H9 (cell line): ENCODE measurements around the gene ARID3A. TPM values are rescaled to one million over a fixed set of nuclear protein-coding genes. Genes with fewer than 3 reads are reported as not detected.
A peak's percentile ranks its signal among the peaks of the same experiment; 100 is the strongest.

Experiments
- DNase-seq: peaks from one replicate; pipeline ENCODE4 v3.0.0-alpha.2; 2017
- H2AFZ ChIP-seq: one replicate; pipeline ENCODE4 v1.6.1; 2013; ENCODE audit warnings: mild to moderate bottlenecking, low read length, control low read depth, moderate library complexity
- H2AK5ac ChIP-seq: 2 replicates; pipeline ENCODE4 v1.6.1; 2013; ENCODE audit warnings: low read length, control low read depth, mixed read lengths; ENCODE audit not compliant: insufficient read length
- H2BK120ac ChIP-seq: one replicate; pipeline ENCODE4 v1.6.1; 2013; ENCODE audit warnings: low read depth, mild to moderate bottlenecking, low read length, control low read depth, inconsistent platforms; ENCODE audit not compliant: poor library complexity, severe bottlenecking
- H2BK12ac ChIP-seq: 2 replicates; pipeline ENCODE4 v1.6.1; 2013; ENCODE audit warnings: low read length, control low read depth, mixed read lengths, low read depth; ENCODE audit not compliant: insufficient read length
- H2BK15ac ChIP-seq: 2 replicates; pipeline ENCODE4 v1.6.1; 2013; ENCODE audit warnings: low read depth, low read length, control low read depth
- H2BK20ac ChIP-seq: one replicate; pipeline ENCODE4 v1.6.1; 2013; ENCODE audit warnings: low read depth, mild to moderate bottlenecking, low read length, control low read depth, inconsistent platforms; ENCODE audit not compliant: poor library complexity, severe bottlenecking
- H2BK5ac ChIP-seq: 2 replicates; pipeline ENCODE4 v1.6.1; 2013; ENCODE audit warnings: low read length, control low read depth, mixed read lengths; ENCODE audit not compliant: insufficient read length
- H3K14ac ChIP-seq: 2 replicates; pipeline ENCODE4 v1.6.1; 2013; ENCODE audit warnings: low read length, control low read depth; ENCODE audit not compliant: insufficient read depth
- H3K18ac ChIP-seq: 2 replicates; pipeline ENCODE4 v1.6.1; 2013; ENCODE audit warnings: low read depth, mild to moderate bottlenecking, mixed read lengths, low read length, control low read depth; ENCODE audit not compliant: insufficient read length
- H3K23ac ChIP-seq: 2 replicates; pipeline ENCODE4 v1.6.1; 2013; ENCODE audit warnings: low read length, control low read depth, mixed read lengths, low read depth; ENCODE audit not compliant: insufficient read length
- H3K23me2 ChIP-seq: 2 replicates; pipeline ENCODE4 v1.6.1; 2013; ENCODE audit warnings: low read depth, mild to moderate bottlenecking, mixed read lengths, low read length, control low read depth; ENCODE audit not compliant: insufficient read length, poor library complexity, severe bottlenecking
- H3K27ac ChIP-seq: 2 replicates; pipeline ENCODE4 v1.5.1; 2013; ENCODE audit warnings: low read length, control low read depth, mixed read lengths, low read depth; ENCODE audit not compliant: insufficient read length
- H3K27me3 ChIP-seq: 2 replicates; pipeline ENCODE4 v1.6.1; 2013; ENCODE audit warnings: low read length, control low read depth, inconsistent platforms; ENCODE audit not compliant: insufficient read depth
- H3K4ac ChIP-seq: 2 replicates; pipeline ENCODE4 v1.6.1; 2013; ENCODE audit warnings: low read depth, mild to moderate bottlenecking, control low read depth, inconsistent platforms, low read length, moderate library complexity
- H3K4me1 ChIP-seq: 2 replicates; pipeline ENCODE4 v1.6.1; 2013; ENCODE audit warnings: low read length, control low read depth, inconsistent platforms; ENCODE audit not compliant: insufficient read depth
- H3K4me2 ChIP-seq: 2 replicates; pipeline ENCODE4 v1.6.1; 2013; ENCODE audit warnings: low read length, control low read depth, mixed read lengths; ENCODE audit not compliant: insufficient read length, insufficient read depth
- H3K56ac ChIP-seq: 2 replicates; pipeline ENCODE4 v1.6.1; 2013; ENCODE audit warnings: low read depth, mild to moderate bottlenecking, mixed read lengths, low read length, control low read depth; ENCODE audit not compliant: insufficient read length
- H3K79me1 ChIP-seq: 2 replicates; pipeline ENCODE4 v1.6.1; 2013; ENCODE audit warnings: low read depth, mild to moderate bottlenecking, moderate library complexity, low read length, control low read depth, inconsistent platforms; ENCODE audit not compliant: insufficient read depth, poor library complexity, severe bottlenecking
- H3K79me2 ChIP-seq: 2 replicates; pipeline ENCODE4 v1.6.1; 2013; ENCODE audit warnings: low read length, control low read depth, inconsistent platforms; ENCODE audit not compliant: insufficient read depth
- H3K9ac ChIP-seq: 2 replicates; pipeline ENCODE4 v1.6.1; 2013; ENCODE audit warnings: low read length, control low read depth, mixed read lengths; ENCODE audit not compliant: insufficient read length; ENCODE audit errors: extremely low read depth
- H3K9me3 ChIP-seq: one replicate; pipeline ENCODE4 v1.6.1; 2013; ENCODE audit warnings: low read depth, low read length, inconsistent platforms; ENCODE audit not compliant: control insufficient read depth
- H3T11ph ChIP-seq: one replicate; pipeline ENCODE4 v1.6.1; 2013; ENCODE audit warnings: mild to moderate bottlenecking, low read length, control low read depth, inconsistent platforms
- H4K20me1 ChIP-seq: one replicate; pipeline ENCODE4 v1.6.1; 2013; ENCODE audit not compliant: control insufficient read depth, insufficient read length, insufficient read depth
- H4K5ac ChIP-seq: 2 replicates; pipeline ENCODE4 v1.6.1; 2013; ENCODE audit warnings: low read depth, mild to moderate bottlenecking, mixed read lengths, low read length, control low read depth; ENCODE audit not compliant: insufficient read length
- H4K8ac ChIP-seq: replicated peaks from 2 replicates; pipeline ENCODE4 v1.6.1; 2013; ENCODE audit warnings: low read length, control low read depth, mixed read lengths, low read depth; ENCODE audit not compliant: insufficient read length
- H4K91ac ChIP-seq: 2 replicates; pipeline ENCODE4 v1.6.1; 2013; ENCODE audit warnings: low read depth, mild to moderate bottlenecking, moderate library complexity, mixed read lengths, low read length, control low read depth; ENCODE audit not compliant: insufficient read length
- H3K27ac Mint-ChIP-seq, 3 experiments: 2 replicates in 2 of 3; 3 replicates in 1 of 3; pipeline ENCODE4 v1.8.0; 2020 to 2021; ENCODE audit warnings: mixed read lengths in 3 of 3, mild to moderate bottlenecking in 1 of 3, moderate library complexity in 1 of 3
- H3K27me3 Mint-ChIP-seq: 2 replicates; pipeline ENCODE4 v1.8.0; 2021; ENCODE audit warnings: low read depth, mild to moderate bottlenecking, moderate library complexity, mixed read lengths
- H3K36me3 Mint-ChIP-seq, 3 experiments: 2 replicates in 2 of 3; 3 replicates in 1 of 3; pipeline ENCODE4 v1.8.0; 2020 to 2021; ENCODE audit warnings: low read depth in 3 of 3, mixed read lengths in 3 of 3; ENCODE audit not compliant: insufficient read depth in 1 of 3
- H3K4me1 Mint-ChIP-seq, 2 experiments: 2 replicates each; pipeline ENCODE4 v1.8.0; 2020; ENCODE audit warnings: mixed read lengths in 2 of 2
- H3K4me3 Mint-ChIP-seq, 2 experiments: 2 replicates in 1 of 2; 3 replicates in 1 of 2; pipeline ENCODE4 v1.8.0; 2020 to 2021; ENCODE audit warnings: mild to moderate bottlenecking in 2 of 2, mixed read lengths in 2 of 2, moderate library complexity in 1 of 2
- H3K9me3 Mint-ChIP-seq, 2 experiments: 2 replicates in 1 of 2; 3 replicates in 1 of 2; pipeline ENCODE4 v1.8.0; 2020; ENCODE audit warnings: mild to moderate bottlenecking in 2 of 2, mixed read lengths in 2 of 2, moderate library complexity in 1 of 2
- WGBS: extraction: QIAGEN DNeasy Blood & Tissue Kit; methylation state at CpG from one replicate; pipeline ENCODE4 v1.1.7; 2013; ENCODE audit warnings: missing lambda C conversion rate, low lambda C conversion rate, mixed read lengths; ENCODE audit not compliant: insufficient read length; ENCODE audit errors: extremely low coverage; 5-methylcytosine and 5-hydroxymethylcytosine counted together
- total RNA-seq: library from RNA; stranded (reverse); gene quantifications from 2 replicates; pipeline ENCODE4 v1.2.1, GENCODE V29; 2021
- TF ChIP-seq, protein P1 (sequence below): fragments of 200-600 bp; sonication (generic); conservative IDR thresholded peaks from 3 replicates; pipeline ENCODE4 v1.8.0; 2021; ENCODE audit warnings: antibody characterized with exemption, mild to moderate bottlenecking

Gene ARID3A
- total RNA-seq, 1 experiment from 2014 or later = 98.3 TPM

- DNase-seq = peak; percentile 55
- no peak overlapping the region for H3K27ac ChIP-seq
- H3K4me2 ChIP-seq = peak overlapping the region; percentile 35
Measured at GRCh38 chr19:926589-927350, 935 bp downstream of the ARID3A start.

More at GRCh38 chr19:926589-927350, 935 bp downstream of the ARID3A start:
- H3K4me3 Mint-ChIP-seq = peak overlapping the region; percentile 78 to 91
- H3K56ac ChIP-seq = no peak overlapping the region
- no peak overlapping the region for H3K14ac ChIP-seq
- H3K9me3 Mint-ChIP-seq = no peaks in the 10 kb centered on the region
- no peak overlapping the region for H4K8ac ChIP-seq
- no peak overlapping the region for H2AFZ ChIP-seq
- H2BK20ac ChIP-seq = no peak overlapping the region
- peaks cover 4 to 15% of the 10 kb centered on the region in 2 experiments for H3K4me1 Mint-ChIP-seq
- peaks cover 3% of the 10 kb centered on the region for H3K23me2 ChIP-seq
- H4K91ac ChIP-seq = no peak overlapping the region
- TF ChIP-seq, protein P1, sequence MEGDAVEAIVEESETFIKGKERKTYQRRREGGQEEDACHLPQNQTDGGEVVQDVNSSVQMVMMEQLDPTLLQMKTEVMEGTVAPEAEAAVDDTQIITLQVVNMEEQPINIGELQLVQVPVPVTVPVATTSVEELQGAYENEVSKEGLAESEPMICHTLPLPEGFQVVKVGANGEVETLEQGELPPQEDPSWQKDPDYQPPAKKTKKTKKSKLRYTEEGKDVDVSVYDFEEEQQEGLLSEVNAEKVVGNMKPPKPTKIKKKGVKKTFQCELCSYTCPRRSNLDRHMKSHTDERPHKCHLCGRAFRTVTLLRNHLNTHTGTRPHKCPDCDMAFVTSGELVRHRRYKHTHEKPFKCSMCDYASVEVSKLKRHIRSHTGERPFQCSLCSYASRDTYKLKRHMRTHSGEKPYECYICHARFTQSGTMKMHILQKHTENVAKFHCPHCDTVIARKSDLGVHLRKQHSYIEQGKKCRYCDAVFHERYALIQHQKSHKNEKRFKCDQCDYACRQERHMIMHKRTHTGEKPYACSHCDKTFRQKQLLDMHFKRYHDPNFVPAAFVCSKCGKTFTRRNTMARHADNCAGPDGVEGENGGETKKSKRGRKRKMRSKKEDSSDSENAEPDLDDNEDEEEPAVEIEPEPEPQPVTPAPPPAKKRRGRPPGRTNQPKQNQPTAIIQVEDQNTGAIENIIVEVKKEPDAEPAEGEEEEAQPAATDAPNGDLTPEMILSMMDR = no peak
- no peaks in the 10 kb centered on the region for H3K4me1 ChIP-seq
- H3K79me2 ChIP-seq = no peaks in the 10 kb centered on the region; the same call in 1 of the 2 replicates
- no peaks in the 10 kb centered on the region for H4K20me1 ChIP-seq
- H3K9ac ChIP-seq = no peak overlapping the region
- H4K5ac ChIP-seq = no peak overlapping the region
- H3T11ph ChIP-seq = no peak overlapping the region
- no peak overlapping the region for H3K23ac ChIP-seq
- H3K27me3 ChIP-seq = no peaks in the 10 kb centered on the region
- H2BK12ac ChIP-seq = no peak overlapping the region
- H2BK120ac ChIP-seq = no peak overlapping the region
- H3K27ac Mint-ChIP-seq = peak overlapping the region in 1 of 3 experiments; percentile 72; a peak in 1 of 7 replicates
- H3K27me3 Mint-ChIP-seq = peaks cover 10% of the 10 kb centered on the region
- H3K9me3 ChIP-seq = no peaks in the 10 kb centered on the region
- no CpG with 5 or more reads among the region's 52 CpGs for WGBS
- no peak overlapping the region for H3K4ac ChIP-seq
- no peak overlapping the region for H2BK15ac ChIP-seq
- no peak overlapping the region for H3K18ac ChIP-seq
- no peak overlapping the region for H2BK5ac ChIP-seq
- no peaks in the 10 kb centered on the region for H3K79me1 ChIP-seq
- H2AK5ac ChIP-seq = no peak overlapping the region
- peaks cover 7 to 25% (median 19%) of the 10 kb centered on the region in 3 experiments for H3K36me3 Mint-ChIP-seq
